ENCODE data around the gene MCTP2.

MCTP2 gene

GRCh38 chr15:94273826-94274225 is 42.5 kb downstream of the MCTP2 start:
- DNase-seq (ENCODE audit: low spot score): no peak
- TF ChIP-seq CTCF (IDR thresholded peaks at IDR 0.05; ENCODE audit: extremely low read depth, missing control alignments): no peak

GRCh38 chr15:94274745-94275144 is 43.4 kb downstream of the MCTP2 start:
- no peak for DNase-seq (ENCODE audit: low spot score)
- TF ChIP-seq CTCF (IDR thresholded peaks at IDR 0.05; ENCODE audit: extremely low read depth, missing control alignments): no peak

GRCh38 chr15:94277485-94277884 is 46.1 kb downstream of the MCTP2 start:
- DNase-seq (ENCODE audit: low spot score): no peak
- no peak for TF ChIP-seq CTCF (IDR thresholded peaks at IDR 0.05; ENCODE audit: extremely low read depth, missing control alignments)

- DNase-seq (ENCODE audit: low spot score): no peak
- no peak for TF ChIP-seq CTCF (IDR thresholded peaks at IDR 0.05; ENCODE audit: extremely low read depth, missing control alignments)
Measured at GRCh38 chr15:94279736-94280135, 48.4 kb downstream of the MCTP2 start.

- no peak for DNase-seq (ENCODE audit: low spot score)
Measured at GRCh38 chr15:94280301-94280700, 48.9 kb downstream of the MCTP2 start.

GRCh38 chr15:94282269-94283250 is 51.2 kb downstream of the MCTP2 start:
- DNase-seq (ENCODE audit: low spot score): no peak
- TF ChIP-seq CTCF (IDR thresholded peaks at IDR 0.05; ENCODE audit: extremely low read depth, missing control alignments): no peak

More at GRCh38 chr15:94280301-94280700, 48.9 kb downstream of the MCTP2 start:
- TF ChIP-seq CTCF (IDR thresholded peaks at IDR 0.05; ENCODE audit: extremely low read depth, missing control alignments): no peak

GRCh38 chr15:94286583-94286982 is 55.2 kb downstream of the MCTP2 start:
- no peak for TF ChIP-seq CTCF (IDR thresholded peaks at IDR 0.05; ENCODE audit: extremely low read depth, missing control alignments)
- no peak for DNase-seq (ENCODE audit: low spot score)
